PC-9 (cell line): ENCODE measurements around the gene SLC17A7.

ENCODE experiments used
- CTCF ChIP-seq: fragments of 200-600 bp; sonication (generic); conservative IDR thresholded peaks from 2 replicates; pipeline ENCODE4 v1.6.1; 2017; ENCODE audit warnings: mixed run types, antibody characterized with exemption, mild to moderate bottlenecking, moderate library complexity
- EZH2 ChIP-seq: fragments of 200-600 bp; sonication (generic); IDR thresholded peaks from 2 replicates; pipeline ENCODE4 v1.8.0; 2017; ENCODE audit warnings: antibody characterized with exemption, low read depth

GRCh38 chr19:49425922-49426592 is 15.3 kb downstream of the SLC17A7 start:
- TF ChIP-seq EZH2 (no peak), CTCF (no peak)
